Glutamatergic neuron (in vitro differentiated cells): Measurements from ENCODE around the gene KRTAP10-12. TPM values are rescaled to one million over a fixed set of nuclear protein-coding genes. Genes with fewer than 3 reads are reported as not detected.

ENCODE experiments used
- DNase-seq: peaks from one replicate; pipeline ENCODE4 v3.0.0; 2022
- H3K27ac Mint-ChIP-seq: one replicate; pipeline ENCODE4 v1.8.0; 2020; ENCODE audit warnings: mild to moderate bottlenecking, mixed read lengths, inconsistent platforms; ENCODE audit not compliant: unreplicated experiment
- H3K27me3 Mint-ChIP-seq: one replicate; pipeline ENCODE4 v1.8.0; 2020; ENCODE audit warnings: mild to moderate bottlenecking, moderate library complexity, mixed read lengths, inconsistent platforms; ENCODE audit not compliant: unreplicated experiment
- H3K36me3 Mint-ChIP-seq: one replicate; pipeline ENCODE4 v1.8.0; 2020; ENCODE audit warnings: mild to moderate bottlenecking, mixed read lengths, inconsistent platforms; ENCODE audit not compliant: unreplicated experiment
- H3K4me1 Mint-ChIP-seq: one replicate; pipeline ENCODE4 v1.8.0; 2020; ENCODE audit warnings: mild to moderate bottlenecking, low read depth, mixed read lengths, inconsistent platforms; ENCODE audit not compliant: unreplicated experiment
- H3K4me3 Mint-ChIP-seq: one replicate; pipeline ENCODE4 v1.8.0; 2020; ENCODE audit warnings: mild to moderate bottlenecking, mixed read lengths, inconsistent platforms; ENCODE audit not compliant: unreplicated experiment
- H3K9me3 Mint-ChIP-seq: one replicate; pipeline ENCODE4 v1.8.0; 2020; ENCODE audit warnings: mild to moderate bottlenecking, moderate library complexity, mixed read lengths, inconsistent platforms; ENCODE audit not compliant: unreplicated experiment
- total RNA-seq: library from RNA; stranded (reverse); fragmentation: NEBNext Ultra II Directional; extraction: Animal tissue kit (Norgen Biotek cat#: 25700); gene quantifications from one replicate; pipeline ENCODE4 v1.2.1, GENCODE V29; 2021; ENCODE audit not compliant: unreplicated experiment
- TF ChIP-seq, protein P1 (sequence below): fragments of 200-600 bp; sonication (generic); IDR thresholded peaks from one replicate; pipeline ENCODE4 v1.5.0; 2021; ENCODE audit not compliant: partially characterized antibody, unreplicated experiment

Gene KRTAP10-12
- total RNA-seq, 1 donor from 2014 or later: not detected

DNA sequence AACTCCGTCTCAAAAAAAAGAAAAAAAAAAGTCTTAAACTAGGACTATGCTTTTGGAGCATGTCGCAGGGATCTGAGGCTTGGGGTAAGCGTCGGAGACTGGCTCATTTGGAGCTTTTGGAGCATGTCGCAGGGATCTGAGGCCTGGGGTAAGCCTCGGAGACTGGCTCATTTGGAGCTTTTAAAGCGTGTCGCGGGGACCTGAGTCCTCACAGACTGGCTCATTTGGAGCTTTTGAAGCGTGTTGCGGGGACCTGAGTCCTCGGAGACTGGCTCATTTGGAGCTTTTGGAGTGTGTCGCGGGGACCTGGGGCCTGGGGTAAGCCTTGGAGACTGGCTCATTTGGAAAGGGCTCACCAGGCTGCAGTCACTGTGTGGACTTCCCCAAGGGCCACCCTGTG, 28.0 kb downstream of the KRTAP10-12 start:
- Mint-ChIP-seq H3K27me3 (peaks cover 9% of the 10 kb centered on the region), H3K36me3 (peaks cover 4% of the 10 kb centered on the region), H3K9me3 (peaks cover 6% of the 10 kb centered on the region), H3K4me3 (no peak overlapping the region), H3K4me1 (peaks cover 14% of the 10 kb centered on the region), H3K27ac (no peak overlapping the region)
- TF ChIP-seq, protein P1, sequence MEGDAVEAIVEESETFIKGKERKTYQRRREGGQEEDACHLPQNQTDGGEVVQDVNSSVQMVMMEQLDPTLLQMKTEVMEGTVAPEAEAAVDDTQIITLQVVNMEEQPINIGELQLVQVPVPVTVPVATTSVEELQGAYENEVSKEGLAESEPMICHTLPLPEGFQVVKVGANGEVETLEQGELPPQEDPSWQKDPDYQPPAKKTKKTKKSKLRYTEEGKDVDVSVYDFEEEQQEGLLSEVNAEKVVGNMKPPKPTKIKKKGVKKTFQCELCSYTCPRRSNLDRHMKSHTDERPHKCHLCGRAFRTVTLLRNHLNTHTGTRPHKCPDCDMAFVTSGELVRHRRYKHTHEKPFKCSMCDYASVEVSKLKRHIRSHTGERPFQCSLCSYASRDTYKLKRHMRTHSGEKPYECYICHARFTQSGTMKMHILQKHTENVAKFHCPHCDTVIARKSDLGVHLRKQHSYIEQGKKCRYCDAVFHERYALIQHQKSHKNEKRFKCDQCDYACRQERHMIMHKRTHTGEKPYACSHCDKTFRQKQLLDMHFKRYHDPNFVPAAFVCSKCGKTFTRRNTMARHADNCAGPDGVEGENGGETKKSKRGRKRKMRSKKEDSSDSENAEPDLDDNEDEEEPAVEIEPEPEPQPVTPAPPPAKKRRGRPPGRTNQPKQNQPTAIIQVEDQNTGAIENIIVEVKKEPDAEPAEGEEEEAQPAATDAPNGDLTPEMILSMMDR: no peak
- DNase-seq: no peak

DNA sequence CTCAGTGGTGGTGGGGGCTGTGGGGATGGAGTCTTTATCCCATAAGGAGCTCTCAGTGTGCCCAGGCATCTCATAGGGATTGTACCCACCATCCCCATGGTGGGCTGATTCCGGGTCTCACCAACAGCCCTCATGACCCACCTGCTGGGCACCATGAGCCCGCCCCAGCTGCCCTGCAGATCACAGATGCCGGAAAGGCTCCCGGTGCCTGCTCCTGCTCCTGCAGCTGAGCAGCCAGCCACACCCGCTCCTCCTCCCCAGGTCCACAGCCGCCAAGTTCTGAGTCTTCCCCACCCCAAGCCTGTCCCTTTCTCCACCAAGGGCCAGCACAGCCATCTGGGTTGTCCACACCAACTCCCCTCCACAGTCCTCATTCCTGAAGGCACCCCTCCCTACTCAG, 29.9 kb downstream of the KRTAP10-12 start:
- Mint-ChIP-seq H3K9me3 (peaks cover 6% of the 10 kb centered on the region), H3K27me3 (peaks cover 7% of the 10 kb centered on the region), H3K27ac (no peak overlapping the region), H3K36me3 (peaks cover 15% of the 10 kb centered on the region), H3K4me1 (peaks cover 16% of the 10 kb centered on the region), H3K4me3 (no peak overlapping the region)
- TF ChIP-seq, protein P1: no peak
- DNase-seq: no peak

DNA sequence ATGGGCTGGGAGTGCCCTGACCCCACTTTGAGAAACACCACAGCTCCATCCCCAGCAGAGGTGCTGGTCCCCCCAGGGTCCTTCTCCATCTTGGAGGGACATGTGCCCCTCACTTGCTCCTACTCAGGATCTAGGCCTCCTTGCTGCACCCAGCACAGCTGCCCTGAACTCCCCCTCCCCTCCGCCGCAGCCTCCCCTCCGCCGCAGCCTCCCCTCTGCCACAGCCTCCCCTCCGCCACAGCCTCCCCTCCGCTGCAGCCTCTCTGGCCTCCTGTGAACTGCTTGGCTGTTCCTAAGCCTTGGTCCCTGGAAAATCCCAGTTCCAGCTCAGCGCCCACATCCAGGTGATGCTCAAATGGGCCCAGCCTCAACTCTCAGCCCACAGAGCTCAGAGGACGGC, 30.3 kb downstream of the KRTAP10-12 start:
- Mint-ChIP-seq H3K36me3 (peaks cover 19% of the 10 kb centered on the region), H3K27me3 (peaks cover 8% of the 10 kb centered on the region)
- TF ChIP-seq, protein P1: no peak

DNA sequence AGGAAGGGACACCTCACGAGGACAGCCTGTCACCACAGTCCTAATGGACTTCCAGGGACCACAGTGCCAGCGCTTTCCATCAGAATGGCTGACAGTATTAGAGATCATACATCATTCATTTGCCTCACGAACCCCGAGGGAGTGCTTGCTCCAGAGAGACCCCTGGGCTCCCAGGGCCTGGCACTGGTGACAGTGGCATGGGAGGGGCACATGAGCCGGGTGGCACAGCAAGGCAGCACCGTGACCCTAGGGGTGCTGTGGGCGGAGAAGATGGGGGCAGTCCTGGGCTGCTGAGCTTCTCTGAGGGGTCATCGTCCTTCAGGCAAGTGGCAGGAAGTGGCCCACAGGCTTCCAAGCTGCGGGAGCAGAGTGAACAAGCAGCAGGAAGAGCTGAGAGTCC, 30.8 kb downstream of the KRTAP10-12 start:
- H3K27ac Mint-ChIP-seq: no peak overlapping the region
- no peak for DNase-seq
- peaks cover 19% of the 10 kb centered on the region for H3K36me3 Mint-ChIP-seq
- peaks cover 4% of the 10 kb centered on the region for H3K27me3 Mint-ChIP-seq
- TF ChIP-seq, protein P1: no peak
- H3K9me3 Mint-ChIP-seq: peaks cover 6% of the 10 kb centered on the region
- H3K4me3 Mint-ChIP-seq: no peak overlapping the region
- H3K4me1 Mint-ChIP-seq: peaks cover 12% of the 10 kb centered on the region

More for the DNA sequence above, 30.3 kb downstream of the KRTAP10-12 start:
- Mint-ChIP-seq H3K27ac (no peak overlapping the region), H3K4me1 (peaks cover 16% of the 10 kb centered on the region), H3K4me3 (no peak overlapping the region), H3K9me3 (peaks cover 6% of the 10 kb centered on the region)
- no peak for DNase-seq

DNA sequence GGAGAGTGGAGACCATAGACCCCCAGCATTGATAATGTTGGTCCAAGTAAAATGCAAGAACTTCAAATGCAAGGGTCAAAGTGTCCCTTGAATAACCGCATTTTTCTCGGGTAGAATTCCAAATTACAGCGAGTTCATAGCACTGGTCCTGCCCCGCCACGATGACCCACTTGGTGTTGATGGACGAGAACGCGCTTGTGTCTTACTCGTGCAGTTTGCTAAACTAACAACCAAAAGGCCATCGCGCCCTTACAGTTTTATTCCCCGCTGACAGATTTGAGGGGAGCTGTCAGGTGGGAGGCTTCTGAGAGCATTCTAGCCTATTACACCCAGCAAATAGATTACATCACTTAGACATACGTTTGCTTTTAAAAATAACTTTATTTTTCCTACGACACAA, 31.7 kb downstream of the KRTAP10-12 start:
- Mint-ChIP-seq H3K27me3 (peaks cover 4% of the 10 kb centered on the region), H3K27ac (no peak overlapping the region)
- DNase-seq: no peak

More for the DNA sequence above, 31.7 kb downstream of the KRTAP10-12 start:
- TF ChIP-seq, protein P1: no peak
- Mint-ChIP-seq H3K36me3 (peaks cover 19% of the 10 kb centered on the region), H3K4me3 (no peak overlapping the region), H3K4me1 (peaks cover 8% of the 10 kb centered on the region), H3K9me3 (peaks cover 9% of the 10 kb centered on the region)
